DMS153 treated with DMSO at 0.1 percent for 48 hours (cell line): ENCODE measurements around the gene PGAM5.

ENCODE experiments used
- DNase-seq: peaks from one replicate; lab custom pipeline; 2025; ENCODE audit not compliant: unreplicated experiment; lab: John Stamatoyannopoulos, UW

Gene PGAM5

DNA sequence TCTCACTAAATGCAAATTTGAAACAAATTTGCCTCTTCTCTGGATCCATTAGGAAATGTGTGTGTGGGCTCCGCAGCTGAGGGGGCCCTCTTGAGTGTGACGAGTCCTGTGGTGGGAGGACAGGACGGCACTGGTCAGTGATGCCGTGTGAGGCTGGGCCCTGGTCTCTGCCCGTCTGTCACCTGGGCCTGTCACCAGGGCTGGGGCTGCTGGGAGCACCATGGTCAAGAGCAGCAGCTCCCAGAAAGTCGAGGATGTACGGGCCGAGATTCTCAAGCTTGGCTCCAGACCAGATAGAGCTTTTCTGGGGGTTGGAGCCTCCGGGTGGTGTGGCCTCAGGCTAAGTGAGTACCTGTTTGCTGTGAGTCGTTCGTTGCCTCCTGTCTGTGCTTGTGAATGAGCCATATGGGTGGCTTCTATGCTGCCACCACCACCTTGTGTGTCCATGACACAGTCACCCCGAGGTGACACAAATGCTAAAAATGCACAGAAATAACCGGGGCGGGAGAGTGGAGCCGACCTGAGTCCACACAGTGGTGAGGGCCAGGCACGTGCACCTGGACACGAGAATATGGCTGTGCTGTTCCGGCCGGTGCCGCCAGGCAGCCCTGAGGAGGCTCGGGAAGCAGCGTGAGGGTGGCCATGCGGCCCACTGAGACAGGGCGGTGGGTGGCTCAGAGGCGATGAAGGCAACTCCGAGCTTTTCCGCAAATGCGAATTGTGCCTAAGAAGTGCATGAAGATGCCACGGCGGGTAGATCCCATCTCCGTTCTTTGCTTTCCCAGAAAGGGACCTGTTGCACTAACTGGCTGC lies 8.7 kb downstream of the PGAM5 start:
- no peak for DNase-seq

DNA sequence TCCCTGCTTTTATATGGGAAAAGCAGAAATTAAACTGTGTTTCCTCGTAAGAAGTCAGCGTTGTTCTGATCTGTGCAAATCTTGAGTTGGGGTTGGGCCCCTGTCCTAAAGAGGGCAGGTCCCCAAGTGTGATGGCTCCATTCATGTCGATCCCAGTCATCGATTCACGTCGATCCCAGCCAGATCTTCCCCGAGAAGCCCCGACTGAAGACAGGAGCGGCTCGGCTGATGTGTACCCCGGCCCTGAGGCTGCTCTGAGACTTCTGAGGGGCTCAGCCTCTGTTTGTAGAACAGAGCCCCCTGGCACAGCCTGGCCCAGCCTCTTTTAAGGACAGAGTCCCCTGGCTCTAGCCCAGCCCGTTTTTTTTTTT lies 9.3 kb downstream of the PGAM5 start:
- DNase-seq, result no peak

DNA sequence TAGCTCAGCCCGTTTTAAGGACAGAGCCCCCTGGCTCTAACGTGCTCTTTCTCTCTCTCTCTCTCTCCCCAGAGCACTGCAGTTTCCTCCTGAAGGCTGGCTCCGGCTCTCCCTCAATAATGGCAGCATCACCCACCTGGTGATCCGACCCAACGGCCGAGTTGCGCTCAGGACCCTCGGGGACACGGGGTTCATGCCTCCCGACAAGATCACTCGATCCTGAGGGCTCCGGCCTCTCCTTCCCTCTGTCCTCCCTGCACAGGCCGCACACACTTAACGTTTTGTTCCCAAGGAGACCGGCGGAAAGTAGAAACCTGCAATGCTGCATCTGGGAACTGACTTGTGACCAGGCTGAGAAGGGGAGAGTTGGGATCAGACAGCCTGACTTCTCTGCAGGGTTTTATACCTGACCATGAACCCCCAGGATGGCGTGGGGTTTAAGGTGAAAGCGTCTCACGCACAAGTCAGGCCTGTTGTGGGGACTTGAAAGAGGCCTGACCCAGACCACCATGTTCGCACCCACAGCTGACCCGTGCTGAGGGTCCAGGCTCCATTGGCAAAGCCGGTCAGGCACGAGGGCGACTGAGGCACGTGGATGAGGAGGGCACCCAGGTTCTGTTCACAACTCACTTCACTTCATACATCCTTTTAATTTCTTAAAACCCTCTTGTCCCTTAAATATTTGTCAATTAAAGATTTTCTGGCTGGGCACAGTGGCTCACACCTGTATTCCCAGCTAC lies 10.1 kb downstream of the PGAM5 start:
- DNase-seq, result no peak

DNA sequence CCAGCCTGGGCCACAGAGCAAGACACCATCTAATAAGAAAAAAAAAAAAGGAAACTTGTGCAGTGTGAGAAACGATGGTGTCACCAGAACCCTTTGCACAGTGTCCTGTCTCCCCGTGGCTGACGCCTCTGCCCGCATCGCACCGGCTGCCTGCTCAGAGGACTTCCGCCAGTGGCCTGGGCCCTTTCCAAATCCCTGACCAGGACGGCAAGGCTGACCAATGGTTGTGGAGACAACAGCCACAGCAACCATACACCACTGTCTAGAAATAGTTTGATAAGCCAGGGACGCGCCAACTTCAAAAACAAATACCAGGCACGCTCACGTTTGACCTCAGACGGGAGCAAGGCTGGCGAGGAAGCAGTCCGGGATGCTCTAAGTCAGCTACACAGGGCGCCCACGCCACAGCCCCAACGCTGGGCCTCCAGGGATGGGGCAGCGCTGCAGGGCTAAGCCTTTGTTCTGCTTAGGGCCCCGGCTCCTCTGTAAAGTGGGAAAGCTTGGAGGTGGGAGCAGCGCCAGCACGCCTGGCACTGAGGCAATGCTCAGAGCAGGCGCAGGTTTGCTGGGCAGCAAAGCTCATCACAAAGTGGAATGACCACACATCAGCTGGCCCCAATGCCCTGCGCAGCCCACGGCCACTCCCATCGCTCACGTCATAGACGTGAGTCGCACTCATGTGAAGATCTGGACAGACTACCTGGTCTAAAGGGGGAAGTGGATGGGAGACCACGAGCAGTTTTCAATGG lies 12.5 kb downstream of the PGAM5 start:
- no peak for DNase-seq

DNA sequence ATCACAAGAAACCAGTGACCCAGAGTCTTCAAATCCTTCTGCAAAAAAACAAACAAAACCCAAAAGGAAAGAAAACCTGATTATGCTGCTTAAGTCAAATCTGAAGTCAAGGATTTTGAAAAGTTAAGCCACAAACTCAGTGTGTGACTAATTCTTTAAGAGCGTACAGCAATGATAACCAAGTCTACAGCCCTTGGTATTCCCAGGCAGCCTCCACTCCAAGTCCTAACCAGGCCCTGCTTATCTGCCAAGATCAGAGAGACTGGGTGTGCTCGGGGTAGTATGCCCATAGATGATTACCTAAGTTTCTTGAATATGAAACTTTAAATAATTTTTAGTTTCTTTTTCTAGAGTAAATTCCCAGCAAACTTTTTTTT lies 13.1 kb downstream of the PGAM5 start:
- DNase-seq, result no peak

DNA sequence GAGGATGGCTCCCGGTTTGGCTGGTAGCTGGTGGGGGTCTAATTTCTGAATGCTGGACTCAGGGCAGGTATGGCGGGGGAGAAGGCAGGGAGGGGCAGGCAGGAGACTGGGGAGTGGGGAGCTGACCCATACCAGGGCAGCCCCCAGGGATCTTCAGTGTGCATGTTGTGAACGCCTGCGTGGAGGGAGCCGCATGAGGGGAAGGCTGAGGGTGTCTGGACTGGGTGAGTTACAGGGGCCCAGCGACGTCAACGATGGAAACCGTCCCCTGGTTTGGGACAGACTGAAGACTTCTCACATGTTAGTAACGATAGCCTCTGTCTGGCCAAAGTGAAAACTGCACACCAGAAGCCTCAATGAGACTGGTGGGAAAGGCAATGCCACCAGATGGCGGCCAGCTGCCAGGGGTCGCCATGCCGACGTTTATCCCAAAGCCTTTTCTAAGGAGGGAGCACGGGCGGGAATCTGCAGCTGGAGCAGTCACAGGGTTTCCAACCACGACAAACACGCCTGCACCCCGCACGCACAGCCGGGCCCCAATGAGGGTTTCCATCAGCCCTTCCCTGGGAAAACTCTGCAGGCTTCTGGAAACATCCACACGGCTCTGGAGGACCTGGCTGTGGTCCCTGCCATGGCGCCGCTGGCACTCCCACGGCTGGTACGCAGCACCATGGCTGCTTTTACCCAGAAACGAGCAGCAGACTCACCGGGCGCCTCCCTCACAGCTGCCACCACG lies 14.0 kb downstream of the PGAM5 start:
- DNase-seq, result no peak

DNA sequence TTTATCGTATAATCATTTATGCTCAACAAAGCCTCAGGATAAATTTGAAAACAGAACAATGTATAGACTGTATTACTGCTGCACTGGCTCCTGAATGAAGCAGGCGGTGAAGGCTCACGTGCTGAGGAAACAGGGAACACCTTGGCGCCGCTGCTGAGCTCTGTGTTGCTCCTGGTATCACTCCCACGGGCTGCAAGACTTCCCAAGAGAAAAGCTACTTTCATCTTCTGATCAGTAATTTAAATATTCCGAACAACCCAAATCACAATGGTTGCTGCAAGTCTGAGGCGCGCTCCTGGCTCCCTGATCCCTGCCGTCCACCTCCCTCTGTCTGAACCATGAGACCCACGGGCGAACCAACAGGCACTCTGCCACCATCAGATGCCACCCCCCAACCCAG lies 15.7 kb downstream of the PGAM5 start:
- no peak for DNase-seq

DNA sequence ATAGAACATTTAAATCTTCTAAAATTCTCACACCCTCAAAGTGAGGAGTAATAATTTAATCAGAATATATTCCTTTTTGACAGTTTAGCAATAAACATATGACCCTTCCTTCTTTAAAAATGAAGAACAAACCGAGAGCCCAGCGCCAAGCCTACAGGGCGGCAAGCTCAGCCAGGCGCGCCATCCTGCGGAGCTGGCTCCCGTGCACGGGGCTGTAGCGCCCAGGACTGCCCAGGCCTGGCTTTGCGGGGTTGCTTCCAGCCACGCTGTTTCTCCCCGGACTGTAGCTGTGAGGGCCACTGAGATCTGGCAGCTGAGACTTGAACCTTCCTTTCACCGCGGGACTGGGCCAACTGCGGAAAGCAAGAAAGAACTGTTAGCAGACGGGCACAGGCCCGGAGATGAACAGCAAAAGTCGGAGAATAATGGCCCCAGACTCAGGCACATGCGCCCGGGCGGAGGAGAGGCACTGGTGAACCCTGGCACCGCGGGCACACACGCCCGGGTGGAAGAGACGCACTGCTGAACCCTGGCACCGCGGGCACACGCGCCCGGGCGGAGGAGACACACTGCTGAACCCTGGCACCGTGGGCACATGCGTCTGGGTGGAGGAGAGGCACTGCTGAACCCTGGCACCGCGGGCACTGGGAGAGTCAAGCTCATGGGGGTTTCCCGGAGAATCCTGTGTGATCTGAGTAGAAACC lies 16.6 kb downstream of the PGAM5 start:
- DNase-seq, result no peak

DNA sequence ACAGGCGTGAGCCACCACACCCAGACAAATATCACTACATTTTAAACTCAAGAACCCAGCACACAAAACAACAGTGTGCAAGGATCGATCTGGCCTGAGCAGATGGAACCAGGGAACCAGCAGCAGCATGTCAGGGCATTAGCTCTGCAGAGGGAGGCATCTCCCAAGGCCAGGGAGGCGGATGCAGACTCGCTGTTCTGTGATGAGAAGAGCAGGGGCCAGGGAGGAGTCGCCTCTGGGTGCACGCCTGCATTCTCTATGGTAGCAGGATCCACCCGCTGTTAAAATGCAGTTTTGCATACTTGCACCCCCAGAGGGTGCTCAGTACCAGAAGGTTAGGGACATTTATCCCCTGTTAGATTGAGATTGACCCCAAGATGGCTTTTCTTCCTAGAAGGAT lies 17.9 kb downstream of the PGAM5 start:
- DNase-seq, result no peak

DNA sequence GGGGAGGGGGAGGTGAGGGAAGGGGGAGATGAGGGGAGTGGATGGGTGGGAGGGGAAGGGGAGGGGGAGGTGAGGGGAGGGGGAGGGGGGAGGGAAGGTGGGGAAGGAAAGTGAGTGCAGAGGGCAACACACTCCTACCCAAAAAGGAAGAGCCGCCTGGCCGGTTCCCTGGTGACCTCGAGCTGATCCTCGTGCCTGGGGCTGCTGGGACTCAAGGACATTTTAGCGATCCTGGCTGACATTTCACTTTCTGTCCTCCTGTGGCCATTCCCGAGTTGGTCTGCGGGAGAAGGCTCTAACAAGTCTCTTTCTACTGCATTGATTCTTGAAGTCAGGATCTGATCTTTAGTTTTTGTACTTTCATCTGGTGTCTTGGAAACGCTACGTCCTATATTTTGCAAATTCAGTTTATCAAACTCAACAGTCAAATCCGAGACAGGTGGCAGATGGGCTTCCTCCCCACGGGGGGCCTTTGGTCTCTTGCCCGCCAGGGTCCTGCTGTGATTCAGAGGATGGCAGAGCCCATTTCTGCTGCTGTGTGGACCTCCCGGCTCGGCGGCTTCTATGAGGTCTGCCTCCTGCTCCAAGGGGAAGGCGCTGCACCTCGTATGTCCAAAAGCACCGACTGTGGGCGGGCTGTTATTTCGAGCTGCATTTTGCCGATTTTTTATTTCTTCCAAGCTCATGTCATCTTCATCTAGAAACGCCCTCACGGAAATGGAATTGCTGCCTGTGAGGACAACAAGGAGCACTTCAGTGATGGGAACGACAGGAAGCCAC lies 19.1 kb downstream of the PGAM5 start:
- DNase-seq, result no peak

DNA sequence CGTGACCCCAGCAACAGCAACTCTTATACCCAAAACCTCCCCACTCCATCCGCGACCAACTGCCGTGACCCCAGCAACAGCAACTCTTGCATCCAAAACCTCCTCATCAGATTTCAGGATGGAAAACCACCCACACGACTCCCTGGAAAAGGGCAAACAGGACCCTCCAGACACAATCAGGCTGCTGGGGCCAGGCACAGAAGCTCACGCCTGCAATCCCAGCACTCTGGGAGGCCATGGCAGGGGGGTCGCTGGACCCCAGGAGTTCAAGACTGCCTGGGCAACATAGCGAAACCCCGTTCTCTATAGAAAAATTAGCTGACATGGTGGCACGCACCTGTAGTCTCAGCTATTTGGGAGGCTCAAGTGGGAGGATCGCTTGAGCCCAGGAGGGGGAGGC lies 19.7 kb downstream of the PGAM5 start:
- no peak for DNase-seq

DNA sequence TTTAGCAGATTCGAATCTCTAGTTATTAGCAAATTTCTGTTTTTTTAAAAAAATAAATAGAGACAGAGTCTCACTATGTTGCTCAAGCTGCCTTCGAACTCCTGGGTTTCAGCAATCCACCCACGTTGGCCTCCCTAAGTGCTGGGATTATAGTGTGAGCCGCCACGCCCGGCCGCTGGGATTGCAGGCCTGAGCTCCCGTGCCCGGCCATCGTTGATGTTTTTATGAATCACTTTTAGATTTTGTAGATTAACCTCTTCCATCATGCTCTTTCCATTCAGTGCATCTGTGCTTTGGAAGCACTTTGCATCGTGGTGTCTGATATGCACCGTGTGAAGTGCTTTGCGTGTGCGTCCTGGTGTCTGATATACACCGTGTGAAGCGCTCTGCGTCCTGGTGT lies 20.9 kb downstream of the PGAM5 start:
- DNase-seq, result no peak

DNA sequence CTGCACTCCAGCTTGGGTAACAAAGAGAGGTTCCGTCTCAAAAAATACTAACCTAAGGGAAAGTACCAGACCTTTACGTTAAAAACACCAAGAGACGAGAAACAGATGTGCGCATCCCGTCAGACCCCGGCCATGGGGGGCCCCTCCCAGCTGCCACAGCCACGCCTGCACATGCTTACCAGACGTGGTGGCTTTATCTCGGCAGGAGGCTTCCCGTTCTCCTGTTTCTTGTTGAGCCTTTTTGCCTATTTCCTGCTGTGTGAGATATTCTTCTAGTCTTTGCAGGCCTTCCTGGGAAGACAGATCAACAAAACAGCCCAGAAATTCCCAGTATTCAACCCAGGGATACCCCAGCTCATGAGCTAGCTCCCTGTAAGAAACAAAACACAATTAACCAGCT lies 23.6 kb downstream of the PGAM5 start:
- DNase-seq, result no peak

DNA sequence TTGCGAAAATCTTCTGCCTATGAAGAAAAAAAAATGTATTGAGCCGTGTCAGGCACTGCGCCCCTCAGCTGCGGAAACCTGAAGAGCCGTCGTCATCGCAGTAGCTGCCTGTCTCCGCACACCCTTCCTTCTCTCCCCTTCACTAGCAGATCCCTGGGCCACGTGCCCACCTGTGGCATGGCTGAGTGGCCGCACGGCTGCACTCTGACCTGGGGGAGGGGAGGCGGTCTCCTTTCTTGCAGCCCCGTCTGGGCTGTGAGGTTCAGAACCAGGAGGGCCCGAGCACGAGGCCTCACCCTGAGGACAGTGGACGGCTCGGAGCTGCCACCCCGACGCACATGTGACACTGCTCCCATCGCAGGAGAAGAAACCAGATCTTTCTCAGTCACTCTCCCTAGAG lies 24.9 kb downstream of the PGAM5 start:
- no peak for DNase-seq

DNA sequence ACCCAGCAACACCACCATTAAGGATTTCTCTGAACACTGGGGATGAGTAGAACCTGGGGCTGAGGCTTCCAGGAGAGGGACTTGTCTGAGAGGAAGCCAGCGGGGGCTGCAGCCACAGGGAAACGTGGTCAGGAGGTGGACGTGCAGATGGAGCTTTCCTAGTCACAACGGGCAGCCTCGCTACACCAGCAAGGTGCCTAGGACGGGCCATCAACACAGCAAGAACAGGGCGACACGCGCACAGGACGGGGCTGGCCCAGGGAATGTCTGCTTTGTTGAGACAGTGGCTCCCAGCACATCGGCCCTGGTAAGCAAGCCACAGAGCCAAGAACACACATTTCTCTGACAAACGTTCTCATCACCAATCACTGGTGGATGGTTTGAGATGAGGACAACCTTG lies 25.7 kb downstream of the PGAM5 start:
- no peak for DNase-seq

DNA sequence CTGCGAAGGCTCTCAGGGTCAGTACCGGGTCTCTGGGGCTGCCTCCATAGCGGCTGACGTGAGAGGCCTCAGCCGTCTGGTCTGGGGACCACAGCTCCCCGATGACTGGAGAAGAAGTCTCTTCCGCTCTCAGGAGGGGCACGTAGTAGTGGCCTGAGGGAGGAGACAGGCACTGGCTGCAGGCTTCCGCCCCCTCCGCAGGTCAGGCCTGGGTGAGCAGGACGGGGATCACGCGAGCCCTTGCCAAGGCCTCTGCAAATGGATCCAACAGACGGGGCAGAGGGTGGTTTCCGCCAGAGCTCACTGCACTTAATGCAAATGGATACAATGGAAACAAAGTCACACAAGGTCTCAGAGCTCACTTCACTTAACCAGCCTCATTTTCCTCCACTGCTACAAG lies 26.3 kb downstream of the PGAM5 start:
- DNase-seq, result no peak

DNA sequence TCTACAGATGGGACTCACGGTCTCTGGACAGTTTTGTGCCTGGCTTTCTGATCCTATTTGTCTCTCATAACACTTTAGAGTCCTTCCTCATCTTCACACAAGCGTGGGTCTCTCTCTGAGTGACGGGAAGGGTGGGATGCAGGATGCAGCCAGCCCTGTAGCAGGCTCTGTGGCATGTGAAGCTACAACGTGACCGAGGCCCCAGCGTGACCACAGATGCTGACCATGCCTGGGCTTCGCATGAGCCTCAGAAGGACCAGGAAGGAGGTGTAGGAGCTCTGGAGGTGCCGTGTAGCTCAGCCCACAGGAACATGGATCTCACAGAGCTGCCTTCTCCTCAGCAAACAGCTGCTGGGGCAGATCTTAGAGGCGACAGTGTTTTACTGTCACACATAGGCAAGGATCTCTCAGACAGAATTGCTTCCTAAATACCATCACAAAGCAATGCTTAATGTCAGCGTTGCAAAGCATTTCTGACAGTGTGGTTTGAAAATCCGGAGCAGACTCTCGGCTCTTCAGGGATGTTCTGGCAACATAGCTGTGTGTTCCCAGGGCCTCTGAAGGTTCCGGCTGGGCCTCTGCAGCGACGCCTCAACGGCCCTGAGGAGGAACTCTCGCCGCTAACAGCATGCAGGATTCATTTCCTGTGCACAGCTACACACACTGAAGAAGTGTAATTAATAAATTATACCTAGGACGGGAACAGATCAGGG lies 29.1 kb downstream of the PGAM5 start:
- no peak for DNase-seq

DNA sequence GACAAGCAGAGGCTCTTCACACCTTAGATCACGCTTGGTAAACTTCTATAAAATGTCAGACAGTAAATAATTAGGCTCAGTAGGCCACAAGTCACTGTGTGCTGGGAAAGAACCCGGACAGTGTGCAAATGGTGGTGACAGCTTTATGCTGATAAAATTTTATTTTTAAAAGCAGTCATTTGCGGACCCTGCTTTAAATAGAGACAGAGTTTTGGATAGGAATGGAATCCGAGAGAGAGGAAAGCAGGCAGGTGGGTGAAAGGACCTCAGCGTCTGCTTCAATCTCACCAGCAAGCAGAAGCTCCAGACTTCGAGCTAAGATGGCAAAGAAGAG lies 29.6 kb downstream of the PGAM5 start:
- DNase-seq, result no peak

DNA sequence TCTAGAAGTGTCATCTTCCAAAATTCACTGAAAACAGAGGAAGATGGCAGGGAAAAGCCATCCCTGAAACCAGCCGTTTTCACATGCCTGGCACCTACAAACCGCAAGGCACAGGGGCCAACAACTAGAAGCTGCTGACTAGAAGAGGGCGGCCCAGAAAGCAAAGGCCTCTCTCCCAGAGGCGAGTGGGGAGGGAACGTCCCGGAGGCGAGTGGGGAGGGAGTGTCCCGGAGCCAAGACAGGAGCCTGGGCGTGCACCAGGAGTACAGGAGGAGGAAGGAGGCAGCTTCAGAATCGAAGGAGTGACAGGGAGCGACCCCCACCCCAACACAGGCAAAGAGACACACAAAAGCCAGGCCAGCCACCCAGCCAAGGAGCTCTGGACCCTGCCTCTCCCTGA lies 30.0 kb downstream of the PGAM5 start:
- no peak for DNase-seq

DNA sequence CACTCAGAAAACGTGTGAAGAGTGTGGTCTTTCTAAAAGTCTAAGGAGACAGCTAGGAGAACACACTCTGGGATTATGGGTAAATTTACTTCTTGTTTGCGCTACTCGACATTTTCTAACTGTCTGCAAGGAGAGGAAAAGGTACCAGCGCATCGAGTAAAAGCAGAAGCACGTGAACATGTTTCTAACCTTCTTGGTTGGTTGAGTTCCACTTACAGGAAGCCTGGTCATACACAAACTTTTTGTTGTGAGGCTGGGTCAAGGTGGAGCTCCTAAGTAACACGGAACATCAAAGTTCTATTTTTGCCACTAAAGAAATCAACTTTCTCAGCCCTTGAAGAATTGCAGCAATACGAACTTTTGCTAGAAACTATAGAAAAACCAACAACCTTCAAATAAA lies 31.0 kb downstream of the PGAM5 start:
- DNase-seq, result no peak
